Activated CD4-positive, alpha-beta T cell treated with anti-CD3 and anti-CD28 coated beads for 1 hour (primary cell): ENCODE results near the gene GAS1.

Experiments
- DNase-seq: peaks from one replicate; pipeline ENCODE4 v3.0.0-alpha.2; 2020

GAS1 gene

GRCh38 chr9:86962692-86963091, 15.4 kb upstream of the GAS1 start:
- DNase-seq: no peak

GRCh38 chr9:86960938-86961337, 13.6 kb upstream of the GAS1 start:
- DNase-seq: no peak

GRCh38 chr9:86958203-86958602, 10.9 kb upstream of the GAS1 start:
- DNase-seq: no peak

- no peak for DNase-seq
These were observed 8.3 kb upstream of the GAS1 start for GRCh38 chr9:86955561-86955960.

- no peak for DNase-seq
These were observed 7.7 kb upstream of the GAS1 start for GRCh38 chr9:86955042-86955441.

GRCh38 chr9:86953181-86953580, 5.9 kb upstream of the GAS1 start:
- DNase-seq: no peak

GRCh38 chr9:86948074-86948929, 996 bp upstream of the GAS1 start:
- DNase-seq: peak; percentile 60

- DNase-seq: peak; percentile 51
These were observed 833 bp downstream of the GAS1 start for GRCh38 chr9:86946201-86947145.

GRCh38 chr9:86945728-86946200, 1.5 kb downstream of the GAS1 start:
- no peak for DNase-seq

GRCh38 chr9:86944796-86945727, 2.2 kb downstream of the GAS1 start:
- DNase-seq: no peak

GRCh38 chr9:86943201-86944113, 3.8 kb downstream of the GAS1 start:
- DNase-seq: no peak

- no peak for DNase-seq
These were observed 4.8 kb downstream of the GAS1 start for GRCh38 chr9:86942281-86943200.

GRCh38 chr9:86941197-86941596, 6.1 kb downstream of the GAS1 start:
- no peak for DNase-seq

- no peak for DNase-seq
These were observed 6.5 kb downstream of the GAS1 start for GRCh38 chr9:86940774-86941173.

GRCh38 chr9:86939891-86940290, 7.4 kb downstream of the GAS1 start:
- DNase-seq: no peak

- no peak for DNase-seq
These were observed 8.0 kb downstream of the GAS1 start for GRCh38 chr9:86939321-86939720.

- DNase-seq: no peak
These were observed 8.5 kb downstream of the GAS1 start for GRCh38 chr9:86938780-86939179.

- no peak for DNase-seq
These were observed 21.2 kb downstream of the GAS1 start for GRCh38 chr9:86926145-86926544.

- DNase-seq: no peak
These were observed 21.6 kb downstream of the GAS1 start for GRCh38 chr9:86925686-86926085.

GRCh38 chr9:86924206-86924605, 23.1 kb downstream of the GAS1 start:
- DNase-seq: no peak
